H9 (cell line): ENCODE data around the gene GASK1B. TPM values are rescaled to one million over a fixed set of nuclear protein-coding genes. Genes with fewer than 3 reads are reported as not detected.

Experiments
- DNase-seq: peaks from one replicate; pipeline ENCODE4 v3.0.0-alpha.2; 2017
- H2AFZ ChIP-seq: one replicate; pipeline ENCODE4 v1.6.1; 2013; ENCODE audit warnings: mild to moderate bottlenecking, low read length, control low read depth, moderate library complexity
- H2AK5ac ChIP-seq: 2 replicates; pipeline ENCODE4 v1.6.1; 2013; ENCODE audit warnings: low read length, control low read depth, mixed read lengths; ENCODE audit not compliant: insufficient read length
- H2BK120ac ChIP-seq: one replicate; pipeline ENCODE4 v1.6.1; 2013; ENCODE audit warnings: low read depth, mild to moderate bottlenecking, low read length, control low read depth, inconsistent platforms; ENCODE audit not compliant: poor library complexity, severe bottlenecking
- H2BK12ac ChIP-seq: 2 replicates; pipeline ENCODE4 v1.6.1; 2013; ENCODE audit warnings: low read length, control low read depth, mixed read lengths, low read depth; ENCODE audit not compliant: insufficient read length
- H2BK15ac ChIP-seq: 2 replicates; pipeline ENCODE4 v1.6.1; 2013; ENCODE audit warnings: low read depth, low read length, control low read depth
- H2BK20ac ChIP-seq: one replicate; pipeline ENCODE4 v1.6.1; 2013; ENCODE audit warnings: low read depth, mild to moderate bottlenecking, low read length, control low read depth, inconsistent platforms; ENCODE audit not compliant: poor library complexity, severe bottlenecking
- H2BK5ac ChIP-seq: 2 replicates; pipeline ENCODE4 v1.6.1; 2013; ENCODE audit warnings: low read length, control low read depth, mixed read lengths; ENCODE audit not compliant: insufficient read length
- H3K14ac ChIP-seq: 2 replicates; pipeline ENCODE4 v1.6.1; 2013; ENCODE audit warnings: low read length, control low read depth; ENCODE audit not compliant: insufficient read depth
- H3K18ac ChIP-seq: 2 replicates; pipeline ENCODE4 v1.6.1; 2013; ENCODE audit warnings: low read depth, mild to moderate bottlenecking, mixed read lengths, low read length, control low read depth; ENCODE audit not compliant: insufficient read length
- H3K23ac ChIP-seq: 2 replicates; pipeline ENCODE4 v1.6.1; 2013; ENCODE audit warnings: low read length, control low read depth, mixed read lengths, low read depth; ENCODE audit not compliant: insufficient read length
- H3K23me2 ChIP-seq: 2 replicates; pipeline ENCODE4 v1.6.1; 2013; ENCODE audit warnings: low read depth, mild to moderate bottlenecking, mixed read lengths, low read length, control low read depth; ENCODE audit not compliant: insufficient read length, poor library complexity, severe bottlenecking
- H3K27ac ChIP-seq: 2 replicates; pipeline ENCODE4 v1.5.1; 2013; ENCODE audit warnings: low read length, control low read depth, mixed read lengths, low read depth; ENCODE audit not compliant: insufficient read length
- H3K27me3 ChIP-seq: 2 replicates; pipeline ENCODE4 v1.6.1; 2013; ENCODE audit warnings: low read length, control low read depth, inconsistent platforms; ENCODE audit not compliant: insufficient read depth
- H3K4ac ChIP-seq: 2 replicates; pipeline ENCODE4 v1.6.1; 2013; ENCODE audit warnings: low read depth, mild to moderate bottlenecking, control low read depth, inconsistent platforms, low read length, moderate library complexity
- H3K4me1 ChIP-seq: 2 replicates; pipeline ENCODE4 v1.6.1; 2013; ENCODE audit warnings: low read length, control low read depth, inconsistent platforms; ENCODE audit not compliant: insufficient read depth
- H3K4me2 ChIP-seq: 2 replicates; pipeline ENCODE4 v1.6.1; 2013; ENCODE audit warnings: low read length, control low read depth, mixed read lengths; ENCODE audit not compliant: insufficient read length, insufficient read depth
- H3K56ac ChIP-seq: 2 replicates; pipeline ENCODE4 v1.6.1; 2013; ENCODE audit warnings: low read depth, mild to moderate bottlenecking, mixed read lengths, low read length, control low read depth; ENCODE audit not compliant: insufficient read length
- H3K79me1 ChIP-seq: 2 replicates; pipeline ENCODE4 v1.6.1; 2013; ENCODE audit warnings: low read depth, mild to moderate bottlenecking, moderate library complexity, low read length, control low read depth, inconsistent platforms; ENCODE audit not compliant: insufficient read depth, poor library complexity, severe bottlenecking
- H3K79me2 ChIP-seq: 2 replicates; pipeline ENCODE4 v1.6.1; 2013; ENCODE audit warnings: low read length, control low read depth, inconsistent platforms; ENCODE audit not compliant: insufficient read depth
- H3K9ac ChIP-seq: 2 replicates; pipeline ENCODE4 v1.6.1; 2013; ENCODE audit warnings: low read length, control low read depth, mixed read lengths; ENCODE audit not compliant: insufficient read length; ENCODE audit errors: extremely low read depth
- H3K9me3 ChIP-seq: one replicate; pipeline ENCODE4 v1.6.1; 2013; ENCODE audit warnings: low read depth, low read length, inconsistent platforms; ENCODE audit not compliant: control insufficient read depth
- H3T11ph ChIP-seq: one replicate; pipeline ENCODE4 v1.6.1; 2013; ENCODE audit warnings: mild to moderate bottlenecking, low read length, control low read depth, inconsistent platforms
- H4K20me1 ChIP-seq: one replicate; pipeline ENCODE4 v1.6.1; 2013; ENCODE audit not compliant: control insufficient read depth, insufficient read length, insufficient read depth
- H4K5ac ChIP-seq: 2 replicates; pipeline ENCODE4 v1.6.1; 2013; ENCODE audit warnings: low read depth, mild to moderate bottlenecking, mixed read lengths, low read length, control low read depth; ENCODE audit not compliant: insufficient read length
- H4K8ac ChIP-seq: replicated peaks from 2 replicates; pipeline ENCODE4 v1.6.1; 2013; ENCODE audit warnings: low read length, control low read depth, mixed read lengths, low read depth; ENCODE audit not compliant: insufficient read length
- H4K91ac ChIP-seq: 2 replicates; pipeline ENCODE4 v1.6.1; 2013; ENCODE audit warnings: low read depth, mild to moderate bottlenecking, moderate library complexity, mixed read lengths, low read length, control low read depth; ENCODE audit not compliant: insufficient read length
- H3K27ac Mint-ChIP-seq, 3 experiments: 2 replicates in 2 of 3; 3 replicates in 1 of 3; pipeline ENCODE4 v1.8.0; 2020 to 2021; ENCODE audit warnings: mixed read lengths in 3 of 3, mild to moderate bottlenecking in 1 of 3, moderate library complexity in 1 of 3
- H3K27me3 Mint-ChIP-seq: 2 replicates; pipeline ENCODE4 v1.8.0; 2021; ENCODE audit warnings: low read depth, mild to moderate bottlenecking, moderate library complexity, mixed read lengths
- H3K36me3 Mint-ChIP-seq, 3 experiments: 2 replicates in 2 of 3; 3 replicates in 1 of 3; pipeline ENCODE4 v1.8.0; 2020 to 2021; ENCODE audit warnings: low read depth in 3 of 3, mixed read lengths in 3 of 3; ENCODE audit not compliant: insufficient read depth in 1 of 3
- H3K4me1 Mint-ChIP-seq, 2 experiments: 2 replicates each; pipeline ENCODE4 v1.8.0; 2020; ENCODE audit warnings: mixed read lengths in 2 of 2
- H3K4me3 Mint-ChIP-seq, 2 experiments: 2 replicates in 1 of 2; 3 replicates in 1 of 2; pipeline ENCODE4 v1.8.0; 2020 to 2021; ENCODE audit warnings: mild to moderate bottlenecking in 2 of 2, mixed read lengths in 2 of 2, moderate library complexity in 1 of 2
- H3K9me3 Mint-ChIP-seq, 2 experiments: 2 replicates in 1 of 2; 3 replicates in 1 of 2; pipeline ENCODE4 v1.8.0; 2020; ENCODE audit warnings: mild to moderate bottlenecking in 2 of 2, mixed read lengths in 2 of 2, moderate library complexity in 1 of 2
- CTCF ChIP-seq: fragments of 200-600 bp; sonication (generic); conservative IDR thresholded peaks from 3 replicates; pipeline ENCODE4 v1.8.0; 2021; ENCODE audit warnings: antibody characterized with exemption, mild to moderate bottlenecking
- WGBS: extraction: QIAGEN DNeasy Blood & Tissue Kit; methylation state at CpG from one replicate; pipeline ENCODE4 v1.1.7; 2013; ENCODE audit warnings: missing lambda C conversion rate, low lambda C conversion rate, mixed read lengths; ENCODE audit not compliant: insufficient read length; ENCODE audit errors: extremely low coverage; 5-methylcytosine and 5-hydroxymethylcytosine counted together
- total RNA-seq: library from RNA; stranded (reverse); gene quantifications from 2 replicates; pipeline ENCODE4 v1.2.1, GENCODE V29; 2021

The GASK1B gene
- total RNA-seq, 1 experiment from 2014 or later, result not detected

GRCh38 chr4:158159054-158159717, 13.6 kb downstream of the GASK1B start:
- H2AK5ac ChIP-seq, result no peak overlapping the region
- no peak overlapping the region for H3K4me2 ChIP-seq
- H3K4ac ChIP-seq, result no peak overlapping the region
- H4K91ac ChIP-seq, result no peak overlapping the region
- no peak for TF ChIP-seq CTCF
- no peaks in the 10 kb centered on the region for H3K79me2 ChIP-seq
- no CpG with 5 or more reads among the region's 3 CpGs for WGBS
- H3K27me3 ChIP-seq, result no peaks in the 10 kb centered on the region
- H2BK5ac ChIP-seq, result no peak overlapping the region
- H3K9ac ChIP-seq, result no peak overlapping the region
- H3K9me3 ChIP-seq, result no peaks in the 10 kb centered on the region
- H4K20me1 ChIP-seq, result no peaks in the 10 kb centered on the region
- no peak for DNase-seq
- H3K79me1 ChIP-seq, result no peaks in the 10 kb centered on the region
- no peak overlapping the region for H4K5ac ChIP-seq
- no peak overlapping the region for H3K14ac ChIP-seq
- no peak overlapping the region for H3K18ac ChIP-seq
- Mint-ChIP-seq H3K9me3 (no peaks in the 10 kb centered on the region), H3K4me3 (no peak overlapping the region), H3K27ac (no peak overlapping the region), H3K36me3 (no peaks in the 10 kb centered on the region), H3K27me3 (no peaks in the 10 kb centered on the region), H3K4me1 (peaks cover 6% of the 10 kb centered on the region in 2 experiments; a peak in 3 of 4 replicates)
- H2BK12ac ChIP-seq, result no peak overlapping the region
- H3K27ac ChIP-seq, result no peak overlapping the region
- H2BK120ac ChIP-seq, result no peak overlapping the region
- H2BK20ac ChIP-seq, result no peak overlapping the region
- no peaks in the 10 kb centered on the region; the same call in 1 of the 2 replicates for H3K4me1 ChIP-seq
- H3K56ac ChIP-seq, result no peak overlapping the region
- H3T11ph ChIP-seq, result no peak overlapping the region
- H2BK15ac ChIP-seq, result no peak overlapping the region
- H3K23me2 ChIP-seq, result no peaks in the 10 kb centered on the region
- H3K23ac ChIP-seq, result no peak overlapping the region
- no peak overlapping the region for H2AFZ ChIP-seq
- no peak overlapping the region for H4K8ac ChIP-seq
